GM10248 (cell line): ENCODE results near the gene GMPR.

Experiments
- CTCF ChIA-PET: fragments of 300-600 bp; sonication (Branson Sonifier 250); formaldehyde crosslinking; extraction: SDS; loops from one replicate; lab custom pipeline; 2021; ENCODE audit warnings: antibody characterized with exemption; lab: Yijun Ruan, JAX
- POLR2A ChIA-PET: fragments of 350-650 bp; sonication (Branson Sonifier 250); formaldehyde crosslinking; extraction: SDS; loops from one replicate; lab custom pipeline; 2020; ENCODE audit warnings: antibody characterized with exemption; lab: Yijun Ruan, JAX
- DNase-seq: peaks from one replicate; pipeline ENCODE4 v3.0.0; 2012; ENCODE audit errors: extremely low spot score
- TF ChIP-seq, protein P1 (sequence below): IDR thresholded peaks from 2 replicates; pipeline ENCODE4 v1.5.1; 2012; ENCODE audit warnings: mild to moderate bottlenecking, low read depth; ENCODE audit errors: extremely low read depth, missing control alignments, control extremely low read depth

Gene GMPR

DNA sequence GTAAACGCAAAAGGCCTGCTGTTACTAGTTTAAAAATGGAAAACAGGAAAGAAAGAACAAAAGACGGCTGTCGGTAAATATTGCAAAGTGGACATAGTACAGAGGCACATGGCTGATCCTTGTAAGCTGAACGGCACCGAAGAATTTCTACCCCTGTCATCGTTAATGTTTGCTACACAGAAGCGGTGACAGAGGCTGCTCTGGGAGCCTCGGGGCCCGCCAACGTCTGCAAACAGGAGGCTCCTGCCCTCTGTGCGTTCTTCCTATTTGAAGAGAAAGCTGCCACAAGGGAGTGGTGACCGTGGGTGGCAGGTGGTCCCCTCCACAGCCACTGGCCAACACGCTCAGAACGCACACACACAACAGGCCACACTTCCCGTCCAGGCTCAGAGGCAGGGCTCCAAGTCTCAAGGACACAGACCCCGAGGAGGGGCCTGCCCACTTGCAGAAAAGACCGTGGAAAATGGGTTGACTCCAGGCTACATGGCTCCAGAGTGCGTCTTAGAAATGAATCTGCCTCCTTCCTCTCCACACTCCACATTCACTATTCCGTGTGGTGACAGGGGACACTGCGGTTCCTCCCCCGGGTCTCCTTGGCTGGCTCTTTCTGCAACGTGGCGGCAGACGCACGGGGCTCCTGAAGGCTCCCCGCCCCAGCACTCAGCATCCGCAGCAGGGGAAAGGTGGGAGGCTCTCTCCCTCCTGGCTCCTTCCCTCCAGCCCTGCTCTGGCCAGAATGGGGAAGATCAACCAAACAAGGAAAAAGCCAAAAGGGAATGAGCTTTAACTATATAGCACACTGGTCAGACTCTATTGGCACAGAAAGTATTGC lies 64.5 kb downstream of the GMPR start:
- no peak for DNase-seq
- ChIA-PET CTCF (no interaction called here), POLR2A (no interaction called here)
- TF ChIP-seq, protein P1, sequence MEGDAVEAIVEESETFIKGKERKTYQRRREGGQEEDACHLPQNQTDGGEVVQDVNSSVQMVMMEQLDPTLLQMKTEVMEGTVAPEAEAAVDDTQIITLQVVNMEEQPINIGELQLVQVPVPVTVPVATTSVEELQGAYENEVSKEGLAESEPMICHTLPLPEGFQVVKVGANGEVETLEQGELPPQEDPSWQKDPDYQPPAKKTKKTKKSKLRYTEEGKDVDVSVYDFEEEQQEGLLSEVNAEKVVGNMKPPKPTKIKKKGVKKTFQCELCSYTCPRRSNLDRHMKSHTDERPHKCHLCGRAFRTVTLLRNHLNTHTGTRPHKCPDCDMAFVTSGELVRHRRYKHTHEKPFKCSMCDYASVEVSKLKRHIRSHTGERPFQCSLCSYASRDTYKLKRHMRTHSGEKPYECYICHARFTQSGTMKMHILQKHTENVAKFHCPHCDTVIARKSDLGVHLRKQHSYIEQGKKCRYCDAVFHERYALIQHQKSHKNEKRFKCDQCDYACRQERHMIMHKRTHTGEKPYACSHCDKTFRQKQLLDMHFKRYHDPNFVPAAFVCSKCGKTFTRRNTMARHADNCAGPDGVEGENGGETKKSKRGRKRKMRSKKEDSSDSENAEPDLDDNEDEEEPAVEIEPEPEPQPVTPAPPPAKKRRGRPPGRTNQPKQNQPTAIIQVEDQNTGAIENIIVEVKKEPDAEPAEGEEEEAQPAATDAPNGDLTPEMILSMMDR, result no peak

- ChIA-PET CTCF (interaction anchor here (1.0 kb wide), 3 partner anchors 11 to 15 kb away, joined by 3 read pairs; no protein-coding TSS in a partner anchor), POLR2A (no interaction called here)
- TF ChIP-seq, protein P1, result no peak
- peak; percentile 90 for DNase-seq
These were observed 66.9 kb downstream of the GMPR start for GRCh38 chr6:16305246-16305725.

- POLR2A ChIA-PET, result no interaction called here
- DNase-seq, result no peak
- TF ChIP-seq, protein P1, result peak; percentile 4
- CTCF ChIA-PET, result interaction anchor here (1.0 kb wide), 3 partner anchors 11 to 15 kb away, joined by 3 read pairs; no protein-coding TSS in a partner anchor
These were observed 67.4 kb downstream of the GMPR start for GRCh38 chr6:16305788-16306187.

DNA sequence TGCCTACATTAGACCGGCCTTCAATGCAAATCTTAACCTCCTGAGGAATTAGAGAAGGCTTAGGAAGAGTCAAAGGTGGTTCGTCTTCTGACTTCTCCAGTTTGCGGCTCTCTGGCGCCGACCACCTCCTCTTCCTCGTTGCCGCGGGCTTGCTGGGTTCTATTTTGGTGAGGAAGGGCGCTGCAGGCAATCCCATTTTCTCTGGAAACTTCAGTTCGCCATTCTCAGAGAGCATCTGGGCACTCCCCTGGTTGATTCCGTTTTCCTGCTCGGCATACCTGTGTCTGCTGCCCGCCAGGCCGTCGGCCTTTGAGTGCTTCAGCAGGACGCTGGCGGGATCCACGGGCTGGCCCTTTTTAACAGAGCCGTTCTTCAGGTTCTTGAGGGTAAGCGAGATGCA lies 67.9 kb downstream of the GMPR start:
- TF ChIP-seq, protein P1, result no peak
- ChIA-PET POLR2A (no interaction called here), CTCF (interaction anchor here (1.0 to 2.3 kb wide), 3 partner anchors 11 to 461 kb away, joined by 3 to 20 read pairs (median 5); partner anchors contain the start of gene ATXN1)
- DNase-seq, result no peak

- no peak for DNase-seq
- POLR2A ChIA-PET, result no interaction called here
- TF ChIP-seq, protein P1, result no peak
- CTCF ChIA-PET, result interaction anchor here (1.0 to 1.6 kb wide), 4 partner anchors 8 to 26 kb away, joined by 3 to 5 read pairs (median 4); no protein-coding TSS in a partner anchor
These were observed 73.4 kb downstream of the GMPR start for GRCh38 chr6:16311763-16312162.

- TF ChIP-seq, protein P1, result no peak
- no peak for DNase-seq
- ChIA-PET POLR2A (no interaction called here), CTCF (interaction anchor here (1.1 to 1.2 kb wide), 2 partner anchors 18 to 28 kb away, joined by 4 to 5 read pairs; no protein-coding TSS in a partner anchor)
These were observed 75.3 kb downstream of the GMPR start for GRCh38 chr6:16313732-16314131.
